Stimulated activated CD4-positive, alpha-beta T cell treated with anti-CD3 and anti-CD28 coated beads, Interleukin-1b, Interleukin-23, amount 100 ng/mL, for 1 hour (primary cell): ENCODE results near the gene TNS1.

ENCODE experiments used
- DNase-seq, 2 donors: peaks; one replicate each; pipeline ENCODE4 v3.0.0-alpha.2; 2020; ENCODE audit warnings: low read depth in 2 of 2

TNS1 gene

DNA sequence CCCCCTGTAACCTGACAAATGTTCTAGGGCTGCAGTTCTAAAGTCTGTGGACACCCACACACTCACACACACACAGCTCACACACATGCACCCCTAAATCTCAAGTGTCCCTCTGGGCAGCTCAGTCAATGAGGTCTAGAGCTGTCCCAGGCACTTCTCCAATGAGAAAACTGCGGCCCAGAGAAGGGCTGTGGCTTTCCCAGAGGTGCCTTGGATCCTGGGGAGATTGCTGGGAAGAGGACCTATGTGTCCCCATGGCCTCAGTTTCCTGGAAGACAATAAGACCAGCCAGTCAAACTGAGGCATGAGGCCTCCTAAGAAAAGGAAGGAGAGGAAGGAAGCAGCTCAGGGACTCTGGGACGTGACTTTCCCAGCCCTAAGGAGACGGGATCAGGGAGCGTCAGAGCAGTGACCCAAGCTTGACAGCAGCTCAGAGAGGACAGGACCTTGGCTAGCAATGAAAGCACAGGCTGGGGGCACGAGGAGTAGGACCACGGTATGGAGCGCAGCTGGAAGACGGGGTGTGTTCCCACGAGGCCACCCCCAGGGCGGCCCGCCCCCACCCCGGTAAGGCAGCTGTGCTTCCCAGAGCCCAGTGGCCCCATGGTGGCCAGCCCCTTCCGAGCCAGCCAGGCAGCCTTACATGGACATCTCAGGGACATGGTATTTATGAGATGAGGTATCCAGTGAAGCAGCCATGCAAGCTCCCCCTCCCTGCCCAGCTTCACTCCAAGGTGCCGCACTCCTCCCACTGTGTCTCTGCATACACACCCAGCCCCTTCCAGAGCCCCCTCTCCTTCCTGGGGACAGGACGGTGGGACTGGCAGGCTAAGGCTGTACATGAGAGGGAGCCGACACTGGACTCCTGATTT lies 46.0 kb downstream of the TNS1 start:
- no peak for DNase-seq

DNA sequence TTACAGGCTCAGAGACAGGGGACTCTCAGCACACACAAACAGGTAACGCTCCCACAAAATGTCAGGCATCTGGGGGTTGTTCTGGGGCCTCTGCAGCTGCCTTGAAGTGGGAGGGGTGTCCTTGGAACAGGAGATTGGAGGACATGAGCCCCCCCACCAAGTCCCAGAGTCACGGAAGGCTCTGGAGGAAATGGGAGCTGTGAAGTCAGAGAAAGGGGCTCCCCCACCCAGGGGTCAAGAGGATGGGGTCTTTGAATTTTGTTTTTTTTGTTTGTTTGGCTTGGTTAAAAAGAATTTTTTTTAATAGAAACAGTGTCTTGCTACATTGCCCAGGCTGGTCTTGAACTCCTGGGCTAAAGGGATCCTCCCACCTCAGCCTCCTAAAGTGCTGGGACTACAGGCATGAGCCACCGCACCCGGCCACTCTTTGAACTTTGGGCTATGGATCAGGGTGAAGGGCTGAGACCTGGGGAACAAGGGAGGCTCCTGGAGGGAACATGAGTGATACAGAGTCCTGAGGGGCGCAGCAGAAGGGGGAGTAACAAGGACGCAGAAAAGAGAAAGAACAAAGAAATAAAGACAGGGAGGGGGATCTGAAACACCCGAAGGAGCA lies 46.8 kb downstream of the TNS1 start:
- no peak for DNase-seq

DNA sequence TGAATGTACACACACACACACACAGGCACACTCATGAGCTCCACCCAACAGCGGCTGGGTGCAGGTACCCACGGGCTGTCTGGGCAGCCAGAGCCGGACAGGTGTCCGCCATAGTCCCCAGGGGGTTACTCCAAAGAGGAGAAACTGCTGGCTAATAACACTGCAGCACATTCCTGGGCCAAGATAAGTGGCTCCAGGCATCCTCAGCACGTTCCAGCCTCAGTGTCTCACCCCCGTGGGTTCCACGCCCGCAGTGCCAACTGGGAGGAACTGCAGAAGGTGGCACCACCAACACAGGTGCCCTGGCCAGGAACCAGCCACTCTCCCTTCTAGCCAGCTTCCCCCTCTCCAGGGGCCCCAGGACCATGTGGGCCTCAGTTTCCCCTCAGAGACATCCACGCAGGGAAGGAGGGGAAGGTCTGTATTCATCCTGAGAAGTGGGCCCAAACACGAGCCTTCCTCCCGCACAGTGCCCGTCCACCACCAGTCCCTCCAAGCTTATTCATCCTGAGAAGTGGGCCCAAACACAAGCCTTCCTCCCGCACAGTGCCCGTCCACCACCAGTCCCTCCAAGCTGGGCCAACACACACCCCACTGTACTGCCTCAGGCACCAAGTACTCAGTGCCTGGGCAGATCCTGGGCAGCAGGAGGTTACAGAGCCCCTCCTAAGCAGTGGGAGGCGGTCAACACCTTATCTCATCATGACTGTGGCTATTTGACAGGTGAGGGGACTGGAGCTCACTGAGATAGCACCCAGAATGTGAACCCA lies 47.6 kb downstream of the TNS1 start:
- no peak for DNase-seq

DNA sequence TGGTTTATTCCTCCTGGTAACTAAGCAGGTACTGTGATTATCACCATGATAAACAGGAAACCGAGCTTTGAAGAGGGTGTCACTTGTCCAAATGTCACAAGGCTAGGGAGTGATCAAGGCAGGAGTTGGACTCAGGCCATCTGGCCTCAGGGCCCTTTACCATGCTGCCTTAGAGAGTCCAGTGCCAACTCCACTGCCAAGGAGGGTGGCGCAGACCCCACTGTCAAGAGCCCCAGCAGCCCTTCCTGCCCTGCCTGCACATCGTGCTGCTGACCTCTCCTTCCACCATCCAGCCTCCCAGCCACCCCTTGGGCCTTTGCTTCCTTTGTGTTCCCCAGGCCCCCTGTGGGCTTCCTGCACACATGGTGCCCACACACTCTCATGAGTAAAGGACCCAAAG lies 48.3 kb downstream of the TNS1 start:
- no peak for DNase-seq

DNA sequence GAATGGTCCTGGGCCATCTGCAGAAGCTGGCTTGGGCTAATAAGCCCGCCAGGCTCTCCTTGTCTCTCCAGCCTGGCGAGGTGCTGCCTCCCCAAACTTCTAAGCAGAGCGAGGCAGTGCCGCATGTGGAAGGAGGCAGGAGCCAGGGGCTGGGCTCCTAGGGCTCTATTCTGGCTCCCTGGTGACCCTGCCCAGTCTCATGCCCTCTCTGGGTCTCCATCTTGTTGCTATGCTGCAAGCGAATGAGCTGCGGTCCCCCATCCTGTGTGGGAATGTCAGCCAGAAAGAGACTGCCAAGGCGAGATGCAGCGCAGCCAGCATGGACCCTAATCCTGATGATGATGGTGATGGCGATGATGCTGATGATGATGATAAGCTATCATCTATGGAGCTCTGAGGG lies 48.7 kb downstream of the TNS1 start:
- no peak for DNase-seq

DNA sequence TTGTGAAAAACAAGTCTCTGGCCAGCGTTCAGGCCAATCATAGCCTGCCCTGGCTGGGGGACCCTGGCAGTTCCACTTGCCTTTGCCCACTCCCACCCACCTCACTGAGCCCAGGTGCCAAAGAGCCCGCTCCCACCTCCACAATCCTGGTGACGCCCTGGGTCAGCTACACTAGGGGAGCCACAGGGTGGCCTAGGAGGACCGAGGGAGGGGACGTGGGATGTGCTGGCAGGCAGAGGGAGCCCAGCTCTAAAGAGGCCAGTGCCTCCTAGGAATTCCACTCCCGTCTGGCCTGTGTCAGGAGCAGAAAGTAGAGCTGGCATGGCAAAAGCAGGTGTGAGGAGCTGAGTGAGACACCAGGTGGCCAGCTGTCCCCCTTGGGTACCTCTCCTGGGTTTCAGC lies 49.3 kb downstream of the TNS1 start:
- DNase-seq = no peak

DNA sequence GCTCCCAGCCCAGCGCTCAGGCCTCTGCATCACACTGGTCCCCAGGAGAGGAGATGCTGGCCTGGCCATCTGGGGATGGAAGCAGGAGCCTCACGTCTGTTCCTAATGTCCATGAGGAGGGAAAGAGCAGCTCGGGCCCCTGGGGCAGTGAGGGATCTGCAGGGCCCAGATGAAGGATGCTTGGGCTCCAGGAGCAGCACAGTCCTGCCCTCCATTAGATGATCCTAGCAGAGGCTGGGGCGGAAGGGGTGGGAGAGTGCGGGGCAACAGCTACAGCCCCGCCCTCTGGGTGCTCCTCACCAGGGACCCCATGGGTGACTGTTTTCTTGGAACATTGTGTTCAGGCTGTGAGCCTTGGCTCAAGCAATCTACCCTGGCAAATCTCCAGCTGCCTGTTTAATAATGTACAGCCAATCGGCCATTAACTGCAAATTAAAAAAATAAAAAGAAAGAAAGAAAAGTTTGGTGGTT lies 49.7 kb downstream of the TNS1 start:
- no peak for DNase-seq

DNA sequence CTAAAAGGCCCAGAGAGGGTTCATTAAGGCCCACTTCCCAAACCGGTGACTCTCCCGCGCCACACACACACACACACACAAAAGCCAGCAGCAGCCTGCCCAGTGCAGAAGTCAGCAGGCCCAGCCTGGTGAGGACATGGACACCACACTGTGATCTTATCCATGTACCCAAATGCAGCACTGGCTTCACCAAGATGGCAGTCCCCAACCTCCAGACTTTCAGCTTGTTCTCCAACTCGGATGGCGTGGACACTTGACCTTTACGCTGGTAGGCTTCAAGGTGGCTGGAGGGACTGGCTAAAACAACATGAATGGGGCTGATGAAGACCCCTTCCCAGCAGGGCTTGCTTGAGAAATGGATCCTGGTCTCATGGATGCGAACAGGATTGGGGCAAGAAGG lies 50.4 kb downstream of the TNS1 start:
- no peak for DNase-seq

DNA sequence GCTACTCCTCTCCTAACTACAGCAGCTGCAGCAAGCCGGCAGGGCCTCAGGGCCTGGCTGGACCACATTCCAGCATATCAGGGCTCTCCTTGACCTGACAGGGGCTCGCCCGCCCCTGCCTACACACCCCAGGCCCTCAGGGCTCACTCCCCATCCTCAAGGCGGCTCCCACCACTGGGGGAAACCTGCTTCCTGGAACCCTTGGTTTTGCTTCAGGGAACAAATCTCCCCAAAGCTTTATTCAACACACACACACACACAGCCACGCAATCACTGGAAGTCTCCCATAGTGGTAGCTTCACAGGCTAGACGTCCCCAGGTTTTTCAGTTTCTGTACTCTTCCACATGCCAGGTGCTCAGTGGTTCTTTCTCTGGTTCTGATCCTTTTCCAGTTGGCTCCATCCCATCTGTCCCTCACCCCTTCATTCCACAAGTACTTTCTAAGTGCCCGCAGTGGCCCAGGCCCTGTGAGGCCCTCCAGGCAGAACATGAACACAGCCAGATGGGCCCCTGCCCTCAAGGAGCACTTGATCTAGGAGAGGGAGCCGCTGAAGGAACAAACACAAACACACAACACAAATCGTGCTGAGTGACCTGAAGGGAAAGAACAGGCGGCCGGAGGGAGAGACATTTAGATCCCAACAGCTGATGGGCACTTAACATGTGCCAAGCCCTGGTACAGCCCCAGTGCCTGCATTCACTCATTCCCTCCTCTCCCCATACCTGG lies 51.1 kb downstream of the TNS1 start:
- no peak for DNase-seq

DNA sequence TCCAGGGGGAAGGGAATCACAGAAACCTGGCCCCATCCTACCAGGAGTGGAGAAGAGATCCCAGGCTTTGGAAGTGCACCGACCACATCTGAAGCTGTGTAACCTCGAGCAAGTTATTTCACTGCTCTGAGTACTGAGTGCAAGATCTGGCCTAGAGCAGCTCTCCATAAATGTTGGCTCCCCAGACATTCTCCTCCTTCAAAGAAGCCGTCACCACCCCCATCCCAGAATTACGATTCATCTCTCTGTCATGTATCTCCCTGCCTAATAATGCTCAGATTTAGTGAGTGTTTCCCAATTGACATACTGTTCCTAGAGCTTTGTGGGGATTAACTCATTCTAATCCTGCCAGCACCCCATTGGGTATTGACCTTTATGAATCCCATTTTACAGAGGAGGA lies 51.7 kb downstream of the TNS1 start:
- no peak for DNase-seq

DNA sequence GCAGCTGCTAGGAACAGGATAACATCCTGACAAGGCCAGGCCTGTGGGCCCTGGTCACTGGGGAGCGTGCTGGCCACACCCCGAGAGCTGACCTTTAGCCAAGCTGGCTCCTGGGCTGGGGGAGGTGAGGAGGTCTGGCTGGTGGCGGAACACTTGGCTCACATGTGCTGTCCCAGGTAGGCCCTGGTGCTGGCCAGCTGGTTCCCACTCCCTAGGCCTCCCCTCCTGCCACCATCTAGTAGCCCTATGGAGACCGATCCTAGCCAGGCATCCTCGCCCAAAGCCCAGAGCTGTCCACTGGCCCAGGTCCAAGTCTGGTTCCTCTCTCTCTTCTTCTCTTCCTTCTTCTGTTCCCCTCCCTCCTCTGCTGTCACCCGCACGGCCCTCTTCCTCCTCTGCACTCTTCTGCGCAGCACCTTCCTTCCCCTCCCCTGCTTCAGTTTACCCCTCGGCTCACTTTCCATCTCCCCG lies 52.4 kb downstream of the TNS1 start:
- DNase-seq = no peak

DNA sequence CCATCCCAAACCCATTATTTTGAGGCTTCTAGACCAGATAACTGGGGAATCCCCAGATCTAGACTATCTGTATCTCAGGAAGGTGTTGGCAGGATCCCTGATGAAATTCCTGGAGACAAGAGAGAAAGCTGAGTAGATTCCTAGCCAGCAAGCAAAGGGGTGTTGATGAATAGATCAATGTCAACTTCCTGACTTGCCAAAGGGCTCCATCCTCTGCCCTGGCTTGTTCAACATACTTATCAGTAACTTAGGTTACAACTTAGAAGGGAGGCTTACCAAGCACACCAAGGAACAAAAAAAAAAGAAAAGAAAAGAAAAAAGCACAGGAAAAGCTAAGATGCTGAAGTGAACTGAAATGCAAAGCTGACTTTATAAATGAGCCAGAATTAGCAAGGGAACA lies 53.3 kb downstream of the TNS1 start:
- no peak for DNase-seq

DNA sequence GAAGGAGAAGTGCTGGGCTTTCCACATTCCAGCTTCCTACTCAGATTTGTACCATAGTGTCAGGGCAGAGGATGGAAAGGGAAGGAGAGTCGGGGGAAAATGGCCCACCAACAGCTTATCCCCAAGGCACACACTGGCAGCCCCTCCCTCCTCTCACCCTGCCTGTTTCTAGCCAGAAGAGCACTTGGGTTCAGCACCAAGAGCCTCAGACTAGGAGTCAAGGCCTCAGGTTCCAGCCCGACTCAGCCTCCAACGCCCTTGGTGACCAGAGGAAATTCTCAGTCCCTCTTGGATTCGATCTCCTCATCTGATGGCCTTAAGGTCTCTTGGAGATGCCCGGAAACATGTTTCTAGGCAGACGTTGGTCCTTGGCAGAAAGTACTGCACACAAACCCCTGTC lies 53.9 kb downstream of the TNS1 start:
- DNase-seq = no peak

DNA sequence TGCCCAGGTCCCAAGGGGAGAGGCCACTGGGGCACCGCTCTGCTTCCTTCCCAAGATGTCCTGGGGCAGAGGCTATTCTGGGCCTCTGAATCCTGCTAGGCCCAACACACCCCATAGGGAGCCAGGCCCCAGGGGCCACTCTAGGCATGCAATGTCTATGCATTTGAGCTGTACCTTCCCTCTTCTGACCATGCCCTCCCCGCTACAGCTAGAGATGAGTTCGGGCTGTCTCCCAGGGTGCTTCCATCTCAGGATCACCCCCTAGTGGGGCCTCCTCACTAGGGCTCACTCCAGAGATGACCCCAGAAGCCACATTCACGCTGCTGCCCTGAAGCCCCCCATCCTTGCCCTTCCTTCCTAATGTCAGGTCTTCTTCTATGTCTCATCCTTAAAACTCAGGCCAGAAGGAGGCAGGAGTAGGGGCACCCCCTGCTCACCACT lies 54.4 kb downstream of the TNS1 start:
- no peak for DNase-seq

DNA sequence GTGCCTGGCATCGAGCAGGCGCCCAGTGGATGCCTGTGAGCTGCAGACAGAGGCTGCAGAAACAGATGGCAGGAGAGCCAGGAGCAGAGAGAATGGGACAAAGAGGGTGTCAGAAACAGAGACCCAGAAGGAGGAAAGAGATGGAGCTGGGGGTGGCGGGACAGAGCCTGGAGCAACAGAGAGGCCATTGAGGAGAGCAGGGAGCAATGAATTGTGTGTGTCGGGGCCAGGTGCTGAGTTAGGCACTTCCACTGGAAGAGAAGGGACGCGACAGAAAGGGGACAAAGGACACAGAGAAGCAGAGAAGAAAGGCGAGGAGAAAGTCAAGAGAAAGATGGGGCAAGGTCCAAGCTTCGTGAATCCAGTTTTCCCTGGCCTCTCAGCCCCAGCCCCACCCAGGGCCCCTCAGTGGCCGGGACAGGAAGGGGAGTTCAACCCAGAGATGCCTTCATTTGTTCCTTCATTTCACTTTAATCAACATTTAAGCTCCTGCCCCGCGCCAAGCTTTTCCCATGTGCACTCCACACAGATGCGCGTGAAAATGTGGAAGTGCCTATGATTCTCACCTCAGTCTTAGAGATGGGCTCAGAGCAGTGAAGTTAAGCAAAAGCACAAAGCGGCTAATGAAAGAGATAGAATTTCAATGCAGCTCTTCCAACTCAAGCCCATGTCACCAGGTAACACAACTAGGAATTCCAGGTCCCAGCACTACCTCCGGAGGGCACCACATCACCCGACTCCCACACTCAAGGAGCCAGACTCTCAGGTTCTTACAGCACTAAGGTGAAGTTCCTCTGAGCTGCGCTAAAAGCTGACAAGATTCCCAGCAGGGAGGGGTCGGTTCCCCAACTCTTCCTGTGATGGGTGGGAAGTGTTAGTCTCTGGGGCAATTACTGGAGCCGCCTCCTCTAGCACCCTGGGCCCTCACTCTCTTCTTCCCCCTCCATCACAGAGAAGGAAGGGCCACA lies 55.1 kb downstream of the TNS1 start:
- DNase-seq = no peak

DNA sequence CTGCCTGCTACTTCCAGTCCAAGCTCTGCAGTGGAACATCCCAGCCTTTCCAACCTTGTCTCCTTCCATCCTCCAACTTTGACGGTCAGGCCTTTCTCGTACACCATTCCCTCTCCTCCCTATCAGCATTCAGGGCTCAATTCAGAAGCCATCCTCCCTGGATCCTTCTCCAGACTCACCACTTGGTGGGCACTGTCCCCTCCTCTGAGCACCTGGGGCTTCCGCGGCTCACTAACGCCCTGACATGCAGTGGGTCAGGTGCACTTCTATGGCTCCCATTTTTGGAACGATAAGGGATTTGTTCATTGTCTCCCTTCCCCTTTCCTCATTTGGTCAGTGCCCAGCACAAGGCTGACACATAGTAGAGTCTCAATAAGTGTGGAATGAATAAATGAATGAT lies 56.7 kb downstream of the TNS1 start:
- DNase-seq = no peak

DNA sequence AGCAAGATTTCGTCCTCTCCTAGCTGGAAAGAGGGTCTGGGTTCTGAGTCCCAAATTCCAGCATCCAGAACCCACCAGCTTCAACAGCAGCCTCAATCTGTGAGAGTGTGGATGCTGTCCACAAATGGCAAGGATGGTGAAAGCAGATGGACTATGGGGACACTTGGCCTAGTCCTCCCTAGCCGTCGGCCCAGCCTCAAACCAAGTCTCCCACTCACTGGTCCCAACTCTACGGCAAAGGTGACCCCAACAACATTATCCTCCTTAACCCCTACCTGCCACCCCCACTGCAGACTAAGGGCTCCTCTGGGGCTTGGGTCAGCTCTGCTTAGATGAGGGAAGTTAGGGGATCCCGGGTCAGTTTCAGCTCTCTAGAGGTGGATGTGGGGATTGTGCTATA lies 57.3 kb downstream of the TNS1 start:
- no peak for DNase-seq

DNA sequence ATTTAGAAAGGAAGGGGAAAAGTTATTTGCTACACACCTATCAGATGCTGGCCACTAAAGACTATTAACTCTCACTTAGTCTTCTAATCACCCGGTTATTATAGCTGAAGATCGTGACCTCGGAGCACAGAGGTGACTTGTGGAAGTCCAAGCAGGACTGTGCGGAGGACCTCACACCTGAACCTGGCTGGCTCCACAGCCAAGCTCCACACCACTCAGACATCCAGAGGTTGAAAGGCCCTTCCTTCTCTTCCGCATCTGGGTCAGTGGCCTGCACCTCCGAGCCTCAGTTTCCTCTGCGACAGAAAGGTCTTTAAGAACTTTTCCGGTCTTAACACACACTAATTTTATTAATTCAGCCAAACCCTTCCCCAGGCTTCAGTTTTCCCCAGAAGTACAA lies 57.9 kb downstream of the TNS1 start:
- no peak for DNase-seq

DNA sequence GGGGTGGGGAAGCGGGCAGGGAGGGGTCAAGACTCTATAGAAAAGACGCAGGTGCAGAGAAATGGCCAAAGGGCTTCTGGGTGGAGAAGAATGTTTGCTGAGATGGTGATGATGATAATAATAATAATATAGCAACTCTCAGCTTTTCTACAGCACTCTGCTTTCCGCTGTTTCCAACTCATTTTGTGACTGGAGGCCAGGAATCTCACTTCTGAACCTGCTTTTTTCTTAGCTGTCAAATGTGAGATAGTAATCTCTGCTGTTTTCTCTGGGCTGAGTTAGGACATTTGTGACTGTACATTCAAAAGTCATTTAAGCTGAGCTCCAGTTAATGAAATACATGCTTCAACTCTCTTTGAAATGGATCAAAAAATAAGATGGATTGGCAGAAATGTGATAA lies 58.4 kb downstream of the TNS1 start:
- DNase-seq = no peak

DNA sequence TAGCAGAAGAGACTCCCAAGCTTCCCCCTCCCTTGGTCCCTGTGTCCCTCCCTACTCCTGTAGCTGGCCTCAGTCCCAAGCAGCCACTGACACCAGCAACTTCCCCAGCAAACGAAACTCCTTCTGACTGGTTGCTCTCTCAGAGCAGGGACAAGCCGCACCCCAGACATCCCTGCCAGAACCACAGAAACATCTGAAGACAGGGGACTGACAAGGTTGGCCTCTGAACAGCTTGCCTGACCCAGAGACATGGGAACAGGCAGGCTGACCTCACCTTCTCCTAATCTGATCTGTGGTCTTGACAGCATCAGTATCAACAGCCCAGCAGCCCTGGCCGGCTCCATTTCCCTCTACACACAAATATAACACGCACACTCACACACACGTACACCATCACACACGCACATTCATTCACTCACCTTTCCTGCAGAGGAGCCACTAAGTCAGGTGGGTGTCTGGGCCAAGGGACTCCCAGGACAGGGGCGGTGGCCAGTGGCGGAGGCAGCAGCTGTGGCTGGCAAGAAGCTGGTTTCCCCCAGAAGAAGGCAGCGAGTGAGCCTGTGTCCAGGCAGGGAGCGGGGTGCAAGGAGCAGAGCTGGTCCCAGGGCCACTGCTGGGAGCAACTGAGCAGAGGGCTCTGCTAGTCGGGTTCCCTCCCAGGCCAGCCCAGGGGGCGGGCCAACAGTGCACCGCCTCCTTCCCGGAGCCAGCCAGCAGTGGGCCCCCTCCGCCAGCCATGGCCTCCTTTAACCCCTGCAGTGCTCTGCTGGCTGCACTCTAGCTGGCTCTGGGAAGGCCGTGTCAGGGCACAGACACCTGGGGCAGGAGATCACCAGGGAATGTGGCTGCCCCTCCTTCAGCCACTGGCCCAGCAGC lies 59.1 kb downstream of the TNS1 start:
- no peak for DNase-seq
